GM18508 (cell line): ENCODE measurements around the gene LGALS9C.
"Not testable (repeated sequence)": the region's sequence is repeated elsewhere in the genome, so short reads cannot be mapped to it uniquely, and the experiment has no call there.

ENCODE experiments used
- ATAC-seq: cut with Tn5 transposase; IDR thresholded peaks from one replicate; pipeline ENCODE4 v1.9.1; 2021; ENCODE audit warnings: moderate number of reproducible peaks; ENCODE audit not compliant: insufficient read depth, unreplicated experiment

The LGALS9C gene

DNA sequence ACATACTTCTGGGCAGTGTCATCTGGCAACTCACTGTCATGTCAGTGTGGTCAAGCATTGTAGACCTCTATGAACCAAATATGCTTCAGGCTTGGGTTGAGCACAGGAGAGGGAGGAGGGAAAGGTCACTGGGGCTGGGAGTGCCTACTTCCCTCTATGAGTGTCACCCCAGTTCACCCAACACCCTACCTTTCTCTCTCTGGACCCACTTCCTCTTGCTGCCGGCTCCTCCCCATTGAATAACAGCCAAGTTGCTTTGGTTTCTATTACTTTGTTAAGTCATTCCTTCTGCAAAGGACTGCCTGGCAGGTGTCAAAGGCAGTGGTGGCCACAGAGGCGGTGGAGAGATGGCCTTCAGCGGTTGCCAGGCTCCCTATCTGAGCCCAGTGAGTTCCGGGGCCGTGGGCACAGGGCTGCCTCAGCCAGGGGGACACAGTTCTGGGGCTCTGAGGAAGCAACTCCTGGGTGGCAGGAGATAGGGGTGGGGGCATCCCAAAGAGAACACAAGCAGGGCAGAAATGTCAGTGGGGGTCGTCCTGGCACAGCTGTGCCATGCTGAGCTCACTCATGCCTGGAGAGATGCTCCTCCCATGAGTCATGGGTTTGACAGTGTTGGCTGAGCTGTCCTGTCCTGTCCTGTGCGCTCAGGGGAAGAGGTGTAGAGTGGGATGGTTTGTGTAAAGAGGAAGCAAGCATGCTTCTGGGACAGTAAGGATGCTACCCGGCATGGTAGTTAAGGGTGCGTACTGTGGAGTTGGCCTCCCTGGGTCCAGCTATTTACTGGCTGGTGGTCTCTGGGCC, at the start of gene LGALS9C:
Gene LGALS9C, plus strand, starts transcription at position 282 of the 801 bp plus-strand sequence. Its CDS starts 66 bp downstream, at position 348.
- ATAC-seq: not testable (repeated sequence)

DNA sequence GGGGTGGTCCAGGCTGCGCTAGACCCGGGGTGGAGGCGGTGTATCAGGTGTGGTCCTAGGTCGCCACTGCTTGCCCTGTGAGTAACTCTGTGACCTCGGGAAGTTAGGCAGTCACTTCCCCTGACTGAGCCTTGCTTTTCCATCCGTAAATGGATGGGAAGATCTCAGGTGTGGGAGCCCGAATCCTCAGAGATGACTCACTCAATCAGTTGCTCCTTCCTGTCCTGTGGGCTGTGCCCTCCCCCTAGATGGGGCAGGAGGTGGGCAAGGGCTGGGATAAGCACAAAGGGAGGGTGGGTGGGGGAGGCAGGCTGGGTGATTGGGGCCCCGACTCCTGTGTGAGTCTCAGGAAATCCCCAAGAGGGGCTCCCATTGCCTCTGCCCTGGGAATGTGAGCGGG, 44.4 kb upstream of the LGALS9C start:
- not testable (repeated sequence) for ATAC-seq

GRCh38 chr17:18439465-18439870, 37.1 kb upstream of the LGALS9C start:
- not testable (repeated sequence) for ATAC-seq

DNA sequence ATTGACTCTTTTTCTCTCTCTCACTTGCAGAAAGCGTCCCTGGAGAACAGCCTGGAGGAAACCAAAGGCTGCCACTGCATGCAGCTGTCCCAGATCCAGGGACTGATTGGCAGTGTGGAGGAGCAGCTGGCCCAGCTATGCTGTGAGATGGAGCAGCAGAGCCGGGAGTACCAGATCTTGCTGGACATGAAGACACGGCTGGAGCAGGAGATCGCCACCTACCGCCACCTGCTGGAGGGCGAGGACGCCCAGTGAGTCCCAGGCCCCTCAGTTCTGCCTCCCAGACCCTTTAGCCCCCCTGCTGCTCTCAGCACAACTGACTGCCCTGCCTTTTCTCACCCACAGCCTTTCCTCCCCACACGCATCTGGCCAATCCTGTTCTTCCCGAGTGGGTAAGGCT, 34.5 kb upstream of the LGALS9C start:
- not testable (repeated sequence) for ATAC-seq

DNA sequence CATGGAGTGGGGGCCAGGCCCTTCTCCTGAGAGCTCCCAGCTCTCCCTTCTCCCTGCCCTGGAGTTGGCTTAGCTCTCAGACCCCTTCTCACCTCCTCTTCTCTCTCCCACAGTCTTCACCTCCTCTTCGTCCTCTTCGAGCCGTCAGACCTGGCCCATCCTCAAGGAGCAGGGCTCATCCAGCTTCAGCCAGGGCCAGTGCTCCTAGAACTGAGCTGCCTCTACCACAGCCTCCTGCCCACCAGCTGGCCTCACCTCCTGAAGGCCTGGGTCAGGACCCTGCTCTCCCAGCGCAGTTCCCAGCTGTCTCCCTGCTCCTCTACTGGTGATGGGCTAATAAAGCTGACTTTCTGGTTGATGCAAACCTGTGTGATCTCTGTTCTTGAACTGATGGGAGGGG, 34.1 kb upstream of the LGALS9C start:
- not testable (repeated sequence) for ATAC-seq

DNA sequence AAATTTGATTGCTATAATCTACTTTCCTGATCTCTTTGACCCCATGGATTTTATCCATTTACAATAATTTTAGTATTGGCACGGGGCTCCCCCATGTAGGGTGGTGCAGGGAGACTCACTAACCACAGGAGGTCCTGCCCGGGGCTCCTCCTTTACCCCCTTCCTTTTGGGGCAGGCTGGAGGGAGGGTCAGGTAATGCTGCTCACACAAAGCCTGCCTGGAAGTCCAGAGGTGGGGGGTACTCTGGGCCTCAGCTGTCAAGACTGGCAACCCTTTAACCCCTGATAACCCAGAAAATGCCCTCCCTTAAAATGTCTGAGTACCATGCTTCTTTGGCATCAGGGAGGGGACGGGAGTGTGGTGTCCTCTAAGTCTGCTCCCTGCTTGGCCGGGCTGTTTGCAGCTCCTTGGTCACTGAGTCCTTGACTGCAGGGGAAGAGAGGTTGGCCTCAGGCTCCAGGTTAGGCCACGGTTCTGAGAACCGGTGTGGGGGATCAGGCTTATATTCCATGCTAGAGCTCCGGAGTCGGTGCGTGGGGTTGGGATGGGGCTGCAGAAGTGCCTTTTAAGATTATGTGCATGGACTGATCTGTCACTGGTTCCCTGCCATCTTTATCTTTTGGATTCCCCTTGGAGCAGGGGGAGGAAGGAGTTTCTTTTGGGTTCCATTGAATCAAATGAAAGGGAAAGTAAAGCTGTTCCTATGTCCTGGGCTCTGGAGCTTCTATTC, 28.9 kb upstream of the LGALS9C start:
- not testable (repeated sequence) for ATAC-seq

DNA sequence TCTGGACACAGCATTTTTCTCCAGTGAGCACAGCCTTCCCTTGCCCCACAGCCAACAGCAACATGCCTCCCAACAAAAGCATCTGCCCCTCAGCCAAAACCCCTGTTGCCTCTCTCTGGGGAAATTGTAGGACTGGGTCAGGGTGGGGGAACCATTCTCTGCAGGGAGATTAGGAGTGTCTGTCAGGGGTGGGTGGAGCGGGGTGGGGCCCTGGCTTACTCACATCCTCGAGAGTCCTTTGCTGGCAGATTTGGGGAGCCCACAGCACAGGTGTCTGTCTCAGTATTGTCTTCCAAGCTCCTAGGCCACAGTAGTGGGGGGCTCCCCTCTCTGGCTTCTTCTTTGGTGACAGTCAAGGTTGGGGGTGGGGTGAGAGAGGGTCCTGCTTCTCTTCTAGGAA, 28.3 kb upstream of the LGALS9C start:
- ATAC-seq: not testable (repeated sequence)

GRCh38 chr17:18449833-18450232, 26.8 kb upstream of the LGALS9C start:
- ATAC-seq: not testable (repeated sequence)

DNA sequence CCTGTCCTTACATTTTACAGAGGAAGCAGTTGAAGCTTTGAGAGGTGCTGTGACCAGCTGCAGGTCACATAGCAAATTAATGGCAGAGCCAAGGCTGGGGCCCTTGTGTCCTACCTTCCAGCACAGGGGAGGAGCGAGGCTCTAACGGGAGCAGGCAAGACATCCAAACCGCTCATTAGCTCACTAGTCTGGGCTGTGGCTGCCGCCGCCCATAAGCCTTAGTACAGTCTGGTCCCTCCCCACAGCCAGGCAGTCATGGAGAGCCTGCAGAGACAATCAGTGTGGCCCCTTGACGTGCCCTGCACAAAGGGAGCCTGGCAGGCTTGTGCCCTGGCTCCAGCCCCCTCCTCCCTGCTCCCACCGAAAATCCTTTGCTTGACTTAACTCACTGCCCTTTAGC, 25.6 kb upstream of the LGALS9C start:
- ATAC-seq: not testable (repeated sequence)

DNA sequence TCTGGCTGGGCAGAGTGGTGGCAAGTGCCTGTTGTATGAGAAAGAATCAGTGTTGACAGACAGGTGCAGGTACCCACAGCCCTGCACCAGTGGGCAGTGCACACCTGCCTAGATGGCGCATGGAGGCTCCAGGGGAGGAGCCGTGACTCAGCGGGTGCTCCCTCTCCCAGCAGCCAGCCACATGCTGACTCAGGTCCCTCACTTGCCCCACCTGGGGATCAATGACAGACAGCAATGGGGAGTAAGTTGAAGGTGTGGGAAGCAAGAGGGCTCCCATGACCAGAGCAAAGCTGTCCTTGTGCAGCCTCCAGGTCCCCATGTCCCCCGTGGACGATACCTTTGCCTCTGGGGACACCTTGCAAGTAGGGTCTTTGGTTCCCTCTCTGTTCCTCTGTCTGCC, 24.6 kb upstream of the LGALS9C start:
- not testable (repeated sequence) for ATAC-seq

GRCh38 chr17:18459035-18459434, 17.6 kb upstream of the LGALS9C start:
- ATAC-seq: not testable (repeated sequence)

DNA sequence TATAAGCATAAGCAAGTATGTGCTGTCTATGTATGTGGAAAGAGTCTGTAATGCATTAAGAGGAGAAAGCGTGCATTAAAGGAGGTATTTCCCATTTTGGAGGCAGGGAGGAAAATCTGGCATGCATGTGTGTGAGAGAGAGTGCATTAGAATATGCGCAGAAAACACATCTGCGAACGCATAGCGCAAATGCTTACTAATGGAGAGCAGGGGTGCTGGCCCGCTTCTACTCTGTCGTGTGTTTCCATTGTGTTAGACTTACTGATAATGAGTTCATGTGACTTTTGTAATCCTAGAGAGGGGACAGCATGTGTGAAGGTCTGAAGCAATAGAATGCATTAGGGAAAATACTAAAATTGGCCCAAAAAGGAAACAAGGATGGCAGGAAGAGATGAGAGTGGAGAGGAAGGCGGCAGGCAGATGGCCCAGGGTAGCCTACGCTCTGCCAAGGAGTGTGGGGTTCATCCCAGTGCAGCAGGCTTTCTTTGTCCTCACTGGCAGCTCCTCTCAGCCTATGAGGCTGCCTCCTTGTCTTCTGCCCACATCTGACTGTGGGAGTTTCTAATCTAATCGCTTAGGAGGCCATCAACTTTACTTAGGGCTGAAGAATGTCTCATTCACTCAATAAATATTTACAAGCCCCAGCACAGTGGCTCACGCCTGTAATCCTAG, 12.6 kb upstream of the LGALS9C start:
- not testable (repeated sequence) for ATAC-seq

GRCh38 chr17:18466250-18466983, 10.2 kb upstream of the LGALS9C start:
- not testable (repeated sequence) for ATAC-seq

GRCh38 chr17:18467001-18467400, 9.6 kb upstream of the LGALS9C start:
- ATAC-seq: not testable (repeated sequence)

GRCh38 chr17:18468472-18469171, 8.0 kb upstream of the LGALS9C start:
- ATAC-seq: not testable (repeated sequence)

GRCh38 chr17:18469837-18470236, 6.8 kb upstream of the LGALS9C start:
- ATAC-seq: not testable (repeated sequence)

GRCh38 chr17:18470345-18470930, 6.2 kb upstream of the LGALS9C start:
- not testable (repeated sequence) for ATAC-seq

GRCh38 chr17:18473967-18474366, 2.6 kb upstream of the LGALS9C start:
- not testable (repeated sequence) for ATAC-seq

DNA sequence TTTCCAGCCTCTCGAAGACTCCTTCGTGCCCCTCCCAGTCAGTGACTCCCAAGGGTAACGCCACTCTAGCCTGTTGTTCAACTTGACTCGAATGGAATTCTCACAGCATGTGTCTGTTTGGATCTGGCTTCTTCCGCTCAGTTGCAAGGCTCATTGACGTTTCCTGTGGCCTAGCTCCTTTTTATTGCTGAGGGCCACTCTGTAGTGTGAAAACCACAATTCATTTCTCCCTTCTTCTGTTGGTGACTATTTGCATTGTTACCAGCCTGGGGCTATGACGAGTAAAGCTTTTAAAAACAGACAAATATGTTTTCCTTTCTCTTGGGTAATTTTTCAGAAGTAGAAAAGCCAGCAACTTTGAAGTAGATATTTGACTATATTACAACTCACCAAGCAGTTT, 1.8 kb upstream of the LGALS9C start:
- ATAC-seq: not testable (repeated sequence)
